Stomach (tissue), 9 donors: ENCODE data around the gene COL6A5. TPM values are rescaled to one million over a fixed set of nuclear protein-coding genes. Genes with fewer than 3 reads are reported as not detected.
"Not testable (repeated sequence)": the region's sequence is repeated elsewhere in the genome, so short reads cannot be mapped to it uniquely, and the experiment has no call there.

Source experiments
- DNase-seq, 2 donors: peaks; one replicate each; pipeline versions ENCODE4 v3.0.0 to v3.0.0-alpha.2; 2013 to 2019
- H3K27ac ChIP-seq, 5 donors: fragments of 200-600 bp in 4 of 5; sonication (generic) in 4 of 5; one replicate each; pipeline ENCODE4 v1.5.1; 2013 to 2019; ENCODE audit warnings: mild to moderate bottlenecking in 1 of 5, moderate library complexity in 1 of 5
- H3K27me3 ChIP-seq, 3 donors: fragments of 200-600 bp; sonication (generic); one replicate each; pipeline ENCODE4 v1.5.1; 2017 to 2019; ENCODE audit warnings: mixed run types in 1 of 3
- H3K36me3 ChIP-seq, 4 donors: fragments of 200-600 bp; sonication (generic); 1 replicate in 3 of 4; 2 replicates in 1 of 4; pipeline ENCODE4 v1.5.1; 2016 to 2019
- H3K4me1 ChIP-seq, 4 donors: fragments of 200-600 bp; sonication (generic); one replicate each; pipeline ENCODE4 v1.5.1; 2016 to 2019
- H3K4me3 ChIP-seq, 4 donors: fragments of 200-600 bp; sonication (generic) in 3 of 4; one replicate each; pipeline ENCODE4 v1.5.1; 2016 to 2019; ENCODE audit warnings: mild to moderate bottlenecking in 1 of 4
- H3K9me3 ChIP-seq, 4 donors: fragments of 200-600 bp; sonication (generic); one replicate each; pipeline ENCODE4 v1.5.1; 2016 to 2019
- EP300 ChIP-seq: sonication (generic); formaldehyde crosslinking; IDR thresholded peaks from one replicate; pipeline ENCODE4 v1.6.1; 2017; ENCODE audit warnings: antibody characterized with exemption
- POLR2A ChIP-seq, 4 donors: fragments of 450-650 bp; IDR thresholded peaks; one replicate each; pipeline ENCODE4 v1.6.1; 2016; ENCODE audit warnings: antibody characterized with exemption in 4 of 4, control low read depth in 2 of 4, mild to moderate bottlenecking in 1 of 4, moderate library complexity in 1 of 4
- POLR2AphosphoS5 ChIP-seq, 3 donors: sonication (generic); formaldehyde crosslinking; IDR thresholded peaks; one replicate each; pipeline ENCODE4 v1.6.1; 2016; ENCODE audit warnings: antibody characterized with exemption in 3 of 3
- WGBS, 5 donors: extraction: QIAGEN DNeasy Blood & Tissue Kit in 3 of 5; methylation state at CpG; one replicate each; pipeline versions ENCODE4 v1.1.5 to v1.1.7; 2013 to 2018; 5-methylcytosine and 5-hydroxymethylcytosine counted together
- intact Hi-C: fragments of 100-400 bp; cut with DNase I; formaldehyde crosslinking; loops from one replicate; pipeline ENCODE4 v1.15.1; 2023; ENCODE audit warnings: low total_unique reads
- polyA plus RNA-seq, 3 donors: library from polyadenylated mRNA; stranded (reverse); fragments of 200-250 nt; gene quantifications; one replicate each; pipeline ENCODE4 v1.2.3, GENCODE V29; 2013
- total RNA-seq, 5 donors: library from RNA; depleted of rRNA; stranded (reverse); fragments of >200 nt; gene quantifications; one replicate each; pipeline versions ENCODE4 v1.1.0 to v1.2.3, GENCODE V29; 2014 to 2016
- TF ChIP-seq, protein P1 (sequence below), 7 experiments: fragments of 450-650 bp in 4 of 7; fragments of 200-600 bp in 3 of 7; sonication (generic) in 3 of 7; IDR thresholded peaks; one replicate each; pipeline ENCODE4 v1.5.1; 2016 to 2019; ENCODE audit warnings: antibody characterized with exemption in 7 of 7, control low read depth in 2 of 7, mild to moderate bottlenecking in 1 of 7
- donor health status: healthy with polysubstance abuse.
- donor health status: Bipolar disorder and iron deficiency.
- donor health status: healthy.

Gene COL6A5
- total and polyA plus RNA-seq, 8 donors, result 0.05 to 3.3 (median 0.59) TPM; not detected in 2

DNA sequence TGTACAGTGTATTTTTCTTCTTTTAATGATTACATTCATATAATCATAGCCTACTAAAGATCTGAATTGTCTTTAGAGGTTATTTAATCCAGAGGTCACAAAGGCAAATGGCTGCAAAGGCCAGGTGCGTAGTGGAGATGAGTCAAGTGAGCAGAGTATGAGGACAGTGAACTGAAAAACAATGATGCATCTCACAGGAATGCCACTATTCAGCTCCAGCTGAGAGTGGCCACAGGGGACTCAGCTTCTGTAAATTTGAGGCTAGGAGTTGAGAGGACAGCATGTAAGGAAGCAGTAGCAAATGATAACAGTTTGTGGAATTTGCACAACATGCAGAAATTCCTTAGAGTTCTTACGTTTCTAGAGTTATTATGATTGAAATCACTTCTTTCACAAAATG is 50.4 kb downstream of the COL6A5 start:
- no peak overlapping the region for H3K4me3 ChIP-seq
- TF ChIP-seq POLR2AphosphoS5 (IDR thresholded peaks at IDR 0.05), result no peak
- TF ChIP-seq, protein P1, sequence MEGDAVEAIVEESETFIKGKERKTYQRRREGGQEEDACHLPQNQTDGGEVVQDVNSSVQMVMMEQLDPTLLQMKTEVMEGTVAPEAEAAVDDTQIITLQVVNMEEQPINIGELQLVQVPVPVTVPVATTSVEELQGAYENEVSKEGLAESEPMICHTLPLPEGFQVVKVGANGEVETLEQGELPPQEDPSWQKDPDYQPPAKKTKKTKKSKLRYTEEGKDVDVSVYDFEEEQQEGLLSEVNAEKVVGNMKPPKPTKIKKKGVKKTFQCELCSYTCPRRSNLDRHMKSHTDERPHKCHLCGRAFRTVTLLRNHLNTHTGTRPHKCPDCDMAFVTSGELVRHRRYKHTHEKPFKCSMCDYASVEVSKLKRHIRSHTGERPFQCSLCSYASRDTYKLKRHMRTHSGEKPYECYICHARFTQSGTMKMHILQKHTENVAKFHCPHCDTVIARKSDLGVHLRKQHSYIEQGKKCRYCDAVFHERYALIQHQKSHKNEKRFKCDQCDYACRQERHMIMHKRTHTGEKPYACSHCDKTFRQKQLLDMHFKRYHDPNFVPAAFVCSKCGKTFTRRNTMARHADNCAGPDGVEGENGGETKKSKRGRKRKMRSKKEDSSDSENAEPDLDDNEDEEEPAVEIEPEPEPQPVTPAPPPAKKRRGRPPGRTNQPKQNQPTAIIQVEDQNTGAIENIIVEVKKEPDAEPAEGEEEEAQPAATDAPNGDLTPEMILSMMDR (IDR thresholded peaks at IDR 0.05), result no peak
- TF ChIP-seq POLR2A (IDR thresholded peaks at IDR 0.05), result no peak
- TF ChIP-seq EP300, result no peak

DNA sequence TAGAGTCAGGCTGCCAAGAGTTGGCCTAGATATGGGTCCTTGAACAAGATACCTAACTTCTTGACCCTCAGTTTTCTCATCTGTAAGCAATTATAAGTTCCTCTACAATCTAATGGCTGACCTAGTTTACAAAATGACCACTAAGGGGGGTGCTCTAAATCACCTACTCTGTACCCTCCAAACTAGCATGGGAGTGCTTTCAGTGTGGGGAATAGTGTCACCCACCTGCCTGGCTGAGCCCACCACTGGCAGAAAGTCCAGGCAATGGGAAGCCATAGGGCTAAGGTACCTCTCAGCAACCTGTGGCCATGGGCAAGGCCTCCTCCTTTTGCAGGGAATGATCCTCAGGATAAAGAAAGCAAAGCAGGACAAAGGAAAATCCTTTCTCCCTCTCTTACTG is 58.9 kb downstream of the COL6A5 start:
- intact Hi-C loops, result no loop called here
- no peaks in the 10 kb centered on the region for H3K36me3 ChIP-seq
- H3K27me3 ChIP-seq, result no peaks in the 10 kb centered on the region
- H3K9me3 ChIP-seq, result peaks cover 0 to 15% (median 12%) of the 10 kb centered on the region in 4 donors
- no peak overlapping the region for H3K4me3 ChIP-seq
- H3K27ac ChIP-seq, result no peak overlapping the region
- TF ChIP-seq, protein P1 (IDR thresholded peaks at IDR 0.05), result no peak
- TF ChIP-seq EP300 (no peak), POLR2AphosphoS5 (IDR thresholded peaks at IDR 0.05) (no peak), POLR2A (IDR thresholded peaks at IDR 0.05) (no peak)
- DNase-seq, result no peak
- H3K4me1 ChIP-seq, result no peaks in the 10 kb centered on the region

More for the DNA sequence above, 50.4 kb downstream of the COL6A5 start:
- Histone ChIP-seq H3K27ac (no peak overlapping the region), H3K9me3 (no peaks in the 10 kb centered on the region), H3K36me3 (no peaks in the 10 kb centered on the region), H3K4me1 (no peaks in the 10 kb centered on the region), H3K27me3 (no peaks in the 10 kb centered on the region)
- 39 to 58% (median 50%) methylated on average over 2 of the region's 2 CpGs for WGBS, 5 donors
- intact Hi-C loops, result no loop called here
- no peak for DNase-seq

DNA sequence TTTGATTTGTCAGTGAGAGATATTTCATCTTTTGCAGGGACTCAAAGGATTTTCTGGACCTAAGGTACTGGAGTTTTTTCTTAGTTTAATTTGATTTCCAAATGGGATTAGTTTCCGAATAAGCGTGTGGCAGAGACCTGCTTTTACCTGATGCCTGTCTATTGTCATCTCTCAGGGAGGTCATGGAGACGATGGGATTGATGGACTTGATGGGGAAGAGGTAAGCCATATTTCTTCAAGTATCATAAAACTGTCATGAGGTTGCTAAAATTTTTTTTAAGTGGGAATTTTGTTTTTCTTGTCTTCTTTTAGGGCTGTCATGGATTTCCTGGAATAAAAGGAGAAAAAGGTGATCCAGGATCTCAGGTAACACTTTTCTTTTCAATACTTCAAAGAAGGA is 60.5 kb downstream of the COL6A5 start:
- no peak overlapping the region for H3K27ac ChIP-seq
- no peaks in the 10 kb centered on the region for H3K36me3 ChIP-seq
- peaks cover 0 to 17% (median 12%) of the 10 kb centered on the region in 4 donors for H3K9me3 ChIP-seq
- no peak overlapping the region for H3K4me3 ChIP-seq
- no peaks in the 10 kb centered on the region for H3K4me1 ChIP-seq
- intact Hi-C loops, result no loop called here
- TF ChIP-seq EP300 (no peak), POLR2A (IDR thresholded peaks at IDR 0.05) (no peak), POLR2AphosphoS5 (IDR thresholded peaks at IDR 0.05) (no peak)
- TF ChIP-seq, protein P1 (IDR thresholded peaks at IDR 0.05), result no peak
- no peaks in the 10 kb centered on the region for H3K27me3 ChIP-seq
- no peak for DNase-seq
- WGBS, 5 donors, result 65 to 83% (median 76%) methylated on average over 3 of the region's 3 CpGs

DNA sequence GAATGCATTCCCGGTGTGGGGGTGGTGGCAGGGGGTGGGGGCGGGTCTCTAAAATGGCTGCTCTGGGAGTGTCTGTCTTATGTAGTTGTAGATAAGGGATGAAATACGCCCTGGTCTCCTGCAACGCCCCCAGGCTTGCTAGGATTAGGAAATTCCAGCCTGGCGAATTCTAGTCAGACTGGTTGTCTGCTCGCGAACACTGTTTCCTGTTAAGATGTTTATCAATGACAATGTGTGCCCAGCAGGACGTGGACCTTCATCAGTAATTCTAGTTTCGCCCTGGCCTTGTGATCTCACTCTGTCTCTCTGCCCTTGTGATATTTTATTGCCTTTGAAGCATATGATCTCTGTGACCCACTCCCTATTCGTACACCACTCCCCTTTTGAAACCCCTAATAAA is 62.8 kb downstream of the COL6A5 start:
- DNase-seq, H3K36me3 ChIP-seq, H3K4me3 ChIP-seq, H3K4me1 ChIP-seq, H3K27ac ChIP-seq, H3K27me3 ChIP-seq, intact Hi-C loops: not testable (repeated sequence)
- 62 to 75% (median 72%) methylated on average over 10 of the region's 10 CpGs for WGBS, 5 donors
- H3K9me3 ChIP-seq, result peaks cover 0 to 17% (median 12%) of the 10 kb centered on the region in 4 donors

DNA sequence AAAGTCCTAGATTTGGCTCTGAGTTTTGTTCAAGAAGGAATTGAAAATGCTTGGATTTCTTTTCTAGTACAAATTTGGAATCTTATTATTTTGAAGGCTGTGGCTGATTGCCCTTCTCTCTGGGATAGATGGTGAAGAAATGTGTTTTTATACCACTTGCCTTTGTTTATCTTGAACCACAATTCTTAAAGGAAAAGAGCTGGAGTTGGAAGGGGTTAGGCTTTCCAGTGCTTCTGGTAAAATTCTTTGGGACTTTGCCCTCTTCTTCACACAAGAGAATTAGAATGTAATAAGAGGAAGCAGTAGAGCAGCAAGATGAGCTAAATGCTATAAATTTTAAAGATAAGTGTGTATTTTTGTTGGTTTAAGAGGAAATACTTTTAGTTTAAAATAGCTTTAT is 65.8 kb downstream of the COL6A5 start:
- Histone ChIP-seq H3K4me1 (no peaks in the 10 kb centered on the region), H3K27me3 (no peaks in the 10 kb centered on the region), H3K36me3 (no peaks in the 10 kb centered on the region), H3K9me3 (peaks cover 0 to 17% (median 12%) of the 10 kb centered on the region in 4 donors), H3K4me3 (no peak overlapping the region), H3K27ac (no peak overlapping the region)
- no peak for DNase-seq
- TF ChIP-seq POLR2A (IDR thresholded peaks at IDR 0.05) (no peak), POLR2AphosphoS5 (IDR thresholded peaks at IDR 0.05) (no peak), EP300 (no peak)
- TF ChIP-seq, protein P1 (IDR thresholded peaks at IDR 0.05), result no peak
- intact Hi-C loops, result no loop called here
